HEK293T (cell line): ENCODE data around the gene INSRR.

Source experiments
- CTCF ChIA-PET: fragments of 350-600 bp; formaldehyde crosslinking; extraction: SDS; loops from one replicate; lab custom pipeline; 2021; ENCODE audit warnings: antibody characterized with exemption, inconsistent platforms; lab: Yijun Ruan, JAX
- POLR2A ChIA-PET: fragments of 350-600 bp; formaldehyde crosslinking; extraction: SDS; loops from one replicate; lab custom pipeline; 2020; ENCODE audit warnings: antibody characterized with exemption, inconsistent platforms; lab: Yijun Ruan, JAX
- DNase-seq: peaks from one replicate; pipeline ENCODE4 v3.0.0; 2012; ENCODE audit warnings: mixed read lengths; ENCODE audit errors: extremely low spot score
- ARNT ChIP-seq: fragments of 450-650 bp; IDR thresholded peaks from 2 replicates; pipeline ENCODE4 v1.6.1; 2017; ENCODE audit warnings: mild to moderate bottlenecking
- BHLHE40 ChIP-seq: fragments of 450-650 bp; IDR thresholded peaks from 2 replicates; pipeline ENCODE4 v1.6.1; 2016; ENCODE audit warnings: mild to moderate bottlenecking, moderate library complexity, borderline replicate concordance
- CTBP1 ChIP-seq: fragments of 450-650 bp; IDR thresholded peaks from 2 replicates; pipeline ENCODE4 v1.6.1; 2016; ENCODE audit warnings: borderline replicate concordance
- ELF4 ChIP-seq: fragments of 450-650 bp; IDR thresholded peaks from 2 replicates; pipeline ENCODE4 v1.6.1; 2017; ENCODE audit warnings: antibody characterized with exemption
- FOXA1 ChIP-seq: fragments of 450-650 bp; IDR thresholded peaks from 2 replicates; pipeline ENCODE4 v1.6.1; 2016; ENCODE audit warnings: mild to moderate bottlenecking
- FOXK2 ChIP-seq: fragments of 450-650 bp; IDR thresholded peaks from 2 replicates; pipeline ENCODE4 v1.6.1; 2016; ENCODE audit warnings: mild to moderate bottlenecking
- FOXM1 ChIP-seq: fragments of 450-650 bp; IDR thresholded peaks from 2 replicates; pipeline ENCODE4 v1.6.1; 2017; ENCODE audit warnings: mild to moderate bottlenecking, borderline replicate concordance
- HDGF ChIP-seq: fragments of 450-650 bp; IDR thresholded peaks from 2 replicates; pipeline ENCODE4 v1.6.1; 2017; ENCODE audit warnings: antibody characterized with exemption, borderline replicate concordance
- L3MBTL2 ChIP-seq: fragments of 450-650 bp; conservative IDR thresholded peaks from 2 replicates; pipeline ENCODE4 v1.6.1; 2016; ENCODE audit warnings: mild to moderate bottlenecking
- LEF1 ChIP-seq: fragments of 450-650 bp; IDR thresholded peaks from 2 replicates; pipeline ENCODE4 v1.6.1; 2017; ENCODE audit warnings: mild to moderate bottlenecking, borderline replicate concordance
- NFRKB ChIP-seq: fragments of 450-650 bp; IDR thresholded peaks from 2 replicates; pipeline ENCODE4 v1.6.1; 2016; ENCODE audit warnings: mild to moderate bottlenecking, moderate library complexity
- SP1 ChIP-seq: fragments of 450-650 bp; IDR thresholded peaks from 2 replicates; pipeline ENCODE4 v1.6.1; 2017
- SUZ12 ChIP-seq: fragments of 450-650 bp; IDR thresholded peaks from 2 replicates; pipeline ENCODE4 v1.6.1; 2016; ENCODE audit warnings: mild to moderate bottlenecking
- TARDBP ChIP-seq: fragments of 450-650 bp; IDR thresholded peaks from 2 replicates; pipeline ENCODE4 v1.6.1; 2016
- ZNF384 ChIP-seq: fragments of 450-650 bp; IDR thresholded peaks from 2 replicates; pipeline ENCODE4 v1.6.1; 2016
- TF ChIP-seq, protein P1 (sequence below): fragments of 450-650 bp; IDR thresholded peaks from 2 replicates; pipeline ENCODE4 v1.6.1; 2016

INSRR gene

DNA sequence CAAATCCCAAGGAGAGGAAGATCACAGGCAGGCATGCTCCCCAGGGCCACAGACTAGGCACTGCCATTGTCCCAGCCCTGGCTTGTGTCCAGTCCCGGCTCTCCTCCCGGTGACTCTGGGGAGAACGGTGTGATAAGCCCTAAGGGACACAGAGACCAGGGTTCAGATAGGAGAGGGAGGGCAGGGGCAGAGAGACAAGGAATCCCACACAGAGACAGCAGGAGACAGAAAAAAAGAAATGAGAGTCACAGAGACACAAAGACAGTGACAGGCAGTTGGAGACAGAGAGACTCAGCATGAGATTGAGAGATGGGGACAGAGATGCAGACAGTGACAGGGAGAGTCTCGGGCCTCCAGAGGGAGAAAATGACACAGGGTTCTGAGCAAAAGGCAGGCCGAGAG lies 361 bp downstream of the INSRR start:
- DNase-seq: no peak
- CTCF ChIA-PET: interaction anchor here (0.6 to 4.4 kb wide), 10 partner anchors 9 to 403 kb away, joined by 3 to 61 read pairs (median 4); partner anchors contain the start of genes ISG20L2 and METTL25B
- TF ChIP-seq SUZ12 (no peak), FOXA1 (no peak), NFRKB (no peak), FOXK2 (no peak), LEF1 (no peak)
- POLR2A ChIA-PET: interaction anchor here (0.7 to 3.2 kb wide), 3 partner anchors 33 to 130 kb away, joined by 3 to 15 read pairs (median 3); partner anchors contain the start of genes HDGF, ISG20L2 and METTL25B

DNA sequence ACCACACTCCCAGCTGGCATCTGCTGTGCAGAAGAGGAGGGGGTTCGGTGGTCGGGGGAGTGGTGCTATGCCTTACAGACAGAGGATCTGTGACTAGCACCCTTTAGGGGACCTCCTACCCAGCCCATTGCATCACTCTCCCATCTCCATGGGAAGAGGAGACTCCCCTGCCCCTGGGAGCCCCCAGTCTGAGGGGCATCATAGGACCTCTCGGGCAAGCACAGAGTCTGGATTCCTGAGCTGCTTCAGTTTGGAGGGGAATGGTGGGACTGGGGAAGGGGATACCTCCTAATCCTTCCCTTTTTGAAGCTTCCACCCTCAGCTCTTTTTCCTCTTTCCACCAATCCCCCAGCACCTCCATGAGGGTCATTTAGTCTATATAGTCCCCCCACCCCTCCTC lies 1.4 kb downstream of the INSRR start:
- CTCF ChIA-PET: interaction anchor here (0.7 to 2.7 kb wide), 7 partner anchors 11 to 168 kb away, joined by 3 to 21 read pairs (median 3); no protein-coding TSS in a partner anchor
- TF ChIP-seq CTBP1: no peak
- TF ChIP-seq LEF1: no peak
- TF ChIP-seq HDGF: no peak
- TF ChIP-seq BHLHE40: no peak
- TF ChIP-seq FOXM1: no peak
- TF ChIP-seq FOXA1: no peak
- no peak for TF ChIP-seq FOXK2

DNA sequence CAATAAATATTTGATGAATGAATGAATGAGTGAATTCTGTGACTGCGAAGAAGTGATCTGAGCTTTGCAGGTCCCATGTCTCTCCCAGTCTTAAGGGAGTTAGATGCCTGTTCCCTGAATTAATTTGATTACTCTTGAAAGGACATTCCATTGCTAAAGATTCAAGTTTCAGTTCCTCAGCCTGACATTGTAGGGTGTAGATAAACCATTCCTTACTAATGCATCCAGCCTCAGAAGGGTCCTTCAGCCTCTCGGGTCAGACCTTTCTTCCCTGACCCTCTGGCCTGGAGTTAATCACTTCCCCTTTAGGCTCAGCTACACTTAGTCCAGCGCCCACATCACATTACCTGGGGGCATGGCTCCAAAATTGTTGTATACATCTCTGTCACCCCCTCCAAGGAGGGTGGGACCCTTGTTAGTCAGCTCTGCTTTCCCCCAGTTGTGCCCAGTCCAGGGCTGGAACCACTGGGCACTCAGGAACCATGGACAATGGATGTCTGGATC lies 2.6 kb downstream of the INSRR start:
- TF ChIP-seq SUZ12 (no peak), NFRKB (no peak), ELF4 (no peak), FOXK2 (no peak), SP1 (no peak), FOXM1 (no peak), LEF1 (no peak), L3MBTL2 (no peak), ZNF384 (no peak), ARNT (no peak), HDGF (no peak), FOXA1 (no peak), BHLHE40 (no peak), CTBP1 (no peak), TARDBP (no peak)
- TF ChIP-seq, protein P1, sequence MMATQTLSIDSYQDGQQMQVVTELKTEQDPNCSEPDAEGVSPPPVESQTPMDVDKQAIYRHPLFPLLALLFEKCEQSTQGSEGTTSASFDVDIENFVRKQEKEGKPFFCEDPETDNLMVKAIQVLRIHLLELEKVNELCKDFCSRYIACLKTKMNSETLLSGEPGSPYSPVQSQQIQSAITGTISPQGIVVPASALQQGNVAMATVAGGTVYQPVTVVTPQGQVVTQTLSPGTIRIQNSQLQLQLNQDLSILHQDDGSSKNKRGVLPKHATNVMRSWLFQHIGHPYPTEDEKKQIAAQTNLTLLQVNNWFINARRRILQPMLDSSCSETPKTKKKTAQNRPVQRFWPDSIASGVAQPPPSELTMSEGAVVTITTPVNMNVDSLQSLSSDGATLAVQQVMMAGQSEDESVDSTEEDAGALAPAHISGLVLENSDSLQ: no peak
- no peak for DNase-seq
- CTCF ChIA-PET: interaction anchor here (0.7 to 2.7 kb wide), 5 partner anchors 18 to 167 kb away, joined by 3 to 21 read pairs (median 3); no protein-coding TSS in a partner anchor
- POLR2A ChIA-PET: interaction anchor here (3.2 kb wide), 1 partner anchor 128 kb away, joined by 15 read pairs; the partner anchor contains the start of genes ISG20L2 and METTL25B

More for the DNA sequence above, 1.4 kb downstream of the INSRR start:
- DNase-seq: no peak
- POLR2A ChIA-PET: interaction anchor here (1.0 to 3.2 kb wide), 2 partner anchors 91 to 129 kb away, joined by 3 to 15 read pairs; partner anchors contain the start of genes ISG20L2, METTL25B and PRCC

DNA sequence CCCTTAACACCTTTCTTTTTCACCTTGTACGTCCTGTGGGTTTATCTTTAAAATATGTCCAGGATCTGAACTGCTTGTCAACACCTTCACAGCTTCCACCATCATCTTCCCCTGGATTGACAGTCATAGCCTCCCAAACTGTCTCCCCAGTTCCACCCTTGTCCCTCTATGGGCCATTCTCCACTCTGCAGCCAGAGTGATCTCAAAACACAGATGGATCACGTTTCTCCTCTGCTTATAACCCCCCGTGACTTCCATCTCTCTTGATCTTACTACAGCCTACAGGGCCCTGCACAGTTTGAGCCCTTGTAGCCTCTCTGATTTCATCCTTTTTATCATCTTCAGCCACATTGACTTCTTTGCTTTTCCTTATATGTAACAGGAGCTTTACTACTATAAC lies 4.3 kb downstream of the INSRR start:
- ChIA-PET CTCF (interaction anchor here (1.0 kb wide), 1 partner anchor 16 kb away, joined by 6 read pairs; no protein-coding TSS in a partner anchor), POLR2A (no interaction called here)
- no peak for DNase-seq
- TF ChIP-seq TARDBP: no peak
- TF ChIP-seq LEF1: no peak
- TF ChIP-seq BHLHE40: no peak
- TF ChIP-seq, protein P1: no peak
- no peak for TF ChIP-seq NFRKB
- no peak for TF ChIP-seq FOXA1
- no peak for TF ChIP-seq CTBP1
- TF ChIP-seq HDGF: no peak
- no peak for TF ChIP-seq SP1
- no peak for TF ChIP-seq FOXM1
- no peak for TF ChIP-seq SUZ12

DNA sequence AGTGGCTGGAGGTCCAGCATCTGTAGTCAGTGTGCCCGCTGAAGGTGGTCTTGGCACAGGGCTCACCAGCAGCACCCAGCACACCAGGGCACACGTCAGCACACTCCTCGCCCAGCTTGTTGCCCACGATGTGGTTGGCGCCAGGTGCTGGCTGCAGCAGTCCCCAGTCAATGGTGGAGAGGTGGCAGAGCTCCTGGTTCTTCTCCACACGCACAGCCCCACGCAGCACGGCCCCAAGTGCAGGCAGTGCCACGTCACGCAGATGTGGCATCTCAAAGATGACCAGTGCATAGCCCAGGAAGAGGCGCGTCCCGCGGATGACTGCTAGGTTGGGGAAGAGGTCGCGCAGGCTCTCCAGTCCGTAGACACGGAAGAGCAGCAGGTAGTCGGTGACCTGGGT lies 5.2 kb downstream of the INSRR start:
- TF ChIP-seq SUZ12: no peak
- TF ChIP-seq NFRKB: no peak
- TF ChIP-seq CTBP1: no peak
- TF ChIP-seq ARNT: no peak
- no peak for TF ChIP-seq L3MBTL2
- TF ChIP-seq FOXK2: no peak
- no peak for TF ChIP-seq ELF4
- TF ChIP-seq ZNF384: no peak
- no peak for TF ChIP-seq SP1
- TF ChIP-seq, protein P1: no peak
- TF ChIP-seq BHLHE40: no peak
- no peak for TF ChIP-seq FOXM1
- no peak for TF ChIP-seq HDGF
- no peak for TF ChIP-seq LEF1
- TF ChIP-seq FOXA1: no peak
- no peak for TF ChIP-seq TARDBP
- CTCF ChIA-PET: interaction anchor here (0.9 to 2.5 kb wide), 2 partner anchors 15 to 36 kb away, joined by 3 to 10 read pairs; no protein-coding TSS in a partner anchor
- POLR2A ChIA-PET: interaction anchor here (1.1 kb wide), 1 partner anchor 125 kb away, joined by 4 read pairs; the partner anchor contains the start of genes ISG20L2 and METTL25B
- DNase-seq: no peak

DNA sequence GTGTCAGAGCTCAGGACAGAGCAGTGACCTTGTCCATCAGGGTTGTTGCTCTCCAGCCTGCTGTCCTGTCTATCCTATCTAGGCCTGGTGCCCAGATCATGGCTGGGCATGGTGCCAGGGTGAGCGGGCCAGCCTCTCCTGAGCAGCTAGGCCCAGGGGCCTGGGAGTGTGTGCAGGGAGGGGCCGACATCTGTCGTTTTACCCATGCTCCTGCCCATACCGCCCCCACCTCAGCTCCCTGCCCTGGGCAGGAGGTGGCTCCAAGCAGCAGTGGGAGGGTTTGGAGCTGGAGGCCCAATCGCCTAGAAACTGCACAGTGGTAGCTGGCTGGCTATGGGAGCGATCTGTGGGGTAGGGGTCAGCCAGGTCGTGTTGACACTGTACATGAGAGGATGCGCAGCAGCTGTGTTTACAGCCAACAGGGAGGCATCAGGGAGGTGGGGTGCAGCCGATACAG lies 6.5 kb downstream of the INSRR start:
- no peak for DNase-seq
- ChIA-PET POLR2A (interaction anchor here (0.7 to 1.0 kb wide), 2 partner anchors 124 to 191 kb away, joined by 3 read pairs; partner anchors contain the start of genes ISG20L2 and METTL25B), CTCF (interaction anchor here (2.5 kb wide), 1 partner anchor 14 kb away, joined by 10 read pairs; no protein-coding TSS in a partner anchor)
- TF ChIP-seq LEF1: no peak
- TF ChIP-seq HDGF: no peak
- TF ChIP-seq, protein P1: no peak
- TF ChIP-seq FOXM1: no peak
- TF ChIP-seq TARDBP: no peak
- no peak for TF ChIP-seq ARNT
- no peak for TF ChIP-seq FOXA1
- TF ChIP-seq ELF4: no peak
- TF ChIP-seq ZNF384: no peak
- TF ChIP-seq SP1: no peak
- no peak for TF ChIP-seq NFRKB
- TF ChIP-seq CTBP1: no peak
- no peak for TF ChIP-seq FOXK2
- no peak for TF ChIP-seq BHLHE40
- TF ChIP-seq SUZ12: no peak
- TF ChIP-seq L3MBTL2: no peak
